GM12801 (cell line): Measurements from ENCODE around the gene GSTP1.

Experiments
- TF ChIP-seq, protein P1 (sequence below): IDR thresholded peaks from one replicate; pipeline ENCODE4 v1.5.1; 2011; ENCODE audit warnings: control low read depth; ENCODE audit not compliant: insufficient read length; ENCODE audit errors: extremely low read depth

GSTP1 gene

GRCh38 chr11:67572747-67573419, 10.7 kb upstream of the GSTP1 start:
- TF ChIP-seq, protein P1, sequence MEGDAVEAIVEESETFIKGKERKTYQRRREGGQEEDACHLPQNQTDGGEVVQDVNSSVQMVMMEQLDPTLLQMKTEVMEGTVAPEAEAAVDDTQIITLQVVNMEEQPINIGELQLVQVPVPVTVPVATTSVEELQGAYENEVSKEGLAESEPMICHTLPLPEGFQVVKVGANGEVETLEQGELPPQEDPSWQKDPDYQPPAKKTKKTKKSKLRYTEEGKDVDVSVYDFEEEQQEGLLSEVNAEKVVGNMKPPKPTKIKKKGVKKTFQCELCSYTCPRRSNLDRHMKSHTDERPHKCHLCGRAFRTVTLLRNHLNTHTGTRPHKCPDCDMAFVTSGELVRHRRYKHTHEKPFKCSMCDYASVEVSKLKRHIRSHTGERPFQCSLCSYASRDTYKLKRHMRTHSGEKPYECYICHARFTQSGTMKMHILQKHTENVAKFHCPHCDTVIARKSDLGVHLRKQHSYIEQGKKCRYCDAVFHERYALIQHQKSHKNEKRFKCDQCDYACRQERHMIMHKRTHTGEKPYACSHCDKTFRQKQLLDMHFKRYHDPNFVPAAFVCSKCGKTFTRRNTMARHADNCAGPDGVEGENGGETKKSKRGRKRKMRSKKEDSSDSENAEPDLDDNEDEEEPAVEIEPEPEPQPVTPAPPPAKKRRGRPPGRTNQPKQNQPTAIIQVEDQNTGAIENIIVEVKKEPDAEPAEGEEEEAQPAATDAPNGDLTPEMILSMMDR: no peak

DNA sequence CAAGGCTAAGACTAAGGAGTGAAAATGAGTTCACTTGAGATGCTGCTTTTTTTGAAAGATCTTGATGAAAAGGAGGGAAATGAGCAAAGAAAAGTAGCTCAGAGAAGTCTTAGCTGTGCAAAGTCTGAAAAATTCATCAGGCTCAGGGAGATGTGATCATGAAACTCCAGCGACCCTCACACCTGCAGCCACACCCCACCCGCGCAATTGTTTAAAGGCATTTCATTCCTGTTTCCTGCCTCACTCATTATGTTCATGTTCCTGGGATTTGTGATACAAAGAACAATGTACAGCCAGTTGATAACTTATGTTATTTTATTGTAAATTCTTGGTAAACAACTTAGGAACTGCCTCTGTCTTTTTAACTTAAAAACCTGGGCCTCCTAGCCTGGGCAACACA, 8.7 kb upstream of the GSTP1 start:
- TF ChIP-seq, protein P1: no peak

DNA sequence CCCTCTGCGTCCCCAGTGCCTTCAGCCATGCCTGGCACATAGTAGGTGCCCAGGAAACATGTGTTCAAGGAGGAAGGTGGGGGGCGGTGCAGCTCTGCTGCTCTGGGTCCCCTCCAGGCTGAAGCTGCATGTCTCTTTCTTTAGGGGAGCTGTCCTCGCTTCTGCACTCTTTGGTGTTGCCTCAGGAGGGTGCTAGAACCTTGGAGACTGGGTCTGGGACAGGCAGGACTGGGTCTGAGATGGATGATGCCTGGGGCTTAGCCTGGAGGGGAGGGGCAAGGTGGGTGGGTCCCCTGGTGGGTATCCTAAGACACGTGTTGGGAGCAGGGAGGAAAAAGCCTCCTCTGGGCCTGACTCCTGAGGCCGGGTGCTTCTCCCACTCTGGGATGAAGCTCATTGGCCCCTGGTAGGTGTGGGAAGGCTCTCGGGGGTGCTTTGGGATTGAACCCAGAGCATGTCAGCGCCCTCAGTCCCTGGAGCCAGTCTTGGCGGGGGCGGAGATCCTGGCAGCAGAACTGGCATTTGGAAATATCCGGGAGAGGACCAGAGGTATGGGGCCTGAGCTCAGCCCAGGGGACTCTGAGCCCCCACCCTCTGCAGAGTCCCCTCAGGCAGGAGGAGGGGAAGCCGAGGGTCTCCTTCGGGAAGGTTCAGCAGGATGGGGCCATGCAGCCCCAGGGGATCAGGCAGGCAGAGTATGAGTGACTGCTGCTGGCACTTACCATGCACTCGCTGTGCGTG, 6.7 kb upstream of the GSTP1 start:
- TF ChIP-seq, protein P1: no peak

DNA sequence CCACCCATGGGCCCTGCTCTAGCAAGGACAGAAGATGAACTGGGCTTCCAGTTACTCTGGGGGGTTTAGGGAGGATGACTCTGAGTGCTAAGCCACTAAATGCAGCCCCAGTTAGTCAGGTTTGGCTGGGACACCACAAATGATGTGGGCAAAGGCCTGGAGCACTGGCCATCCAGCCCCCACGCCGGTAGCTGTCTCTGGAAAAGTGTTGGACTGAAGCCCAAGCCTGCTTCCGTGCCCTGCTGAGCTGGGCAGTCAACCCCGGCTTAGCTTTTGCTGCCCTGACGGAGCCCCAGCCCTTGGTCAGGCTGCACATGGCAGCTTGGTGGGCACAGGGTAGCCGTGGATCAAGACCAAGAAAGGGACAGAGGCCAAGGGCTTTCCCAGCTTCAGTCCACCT, 5.7 kb upstream of the GSTP1 start:
- TF ChIP-seq, protein P1: no peak

GRCh38 chr11:67581469-67581868, 2.1 kb upstream of the GSTP1 start:
- TF ChIP-seq, protein P1: no peak

GRCh38 chr11:67582011-67582410, 1.6 kb upstream of the GSTP1 start:
- TF ChIP-seq, protein P1: no peak

DNA sequence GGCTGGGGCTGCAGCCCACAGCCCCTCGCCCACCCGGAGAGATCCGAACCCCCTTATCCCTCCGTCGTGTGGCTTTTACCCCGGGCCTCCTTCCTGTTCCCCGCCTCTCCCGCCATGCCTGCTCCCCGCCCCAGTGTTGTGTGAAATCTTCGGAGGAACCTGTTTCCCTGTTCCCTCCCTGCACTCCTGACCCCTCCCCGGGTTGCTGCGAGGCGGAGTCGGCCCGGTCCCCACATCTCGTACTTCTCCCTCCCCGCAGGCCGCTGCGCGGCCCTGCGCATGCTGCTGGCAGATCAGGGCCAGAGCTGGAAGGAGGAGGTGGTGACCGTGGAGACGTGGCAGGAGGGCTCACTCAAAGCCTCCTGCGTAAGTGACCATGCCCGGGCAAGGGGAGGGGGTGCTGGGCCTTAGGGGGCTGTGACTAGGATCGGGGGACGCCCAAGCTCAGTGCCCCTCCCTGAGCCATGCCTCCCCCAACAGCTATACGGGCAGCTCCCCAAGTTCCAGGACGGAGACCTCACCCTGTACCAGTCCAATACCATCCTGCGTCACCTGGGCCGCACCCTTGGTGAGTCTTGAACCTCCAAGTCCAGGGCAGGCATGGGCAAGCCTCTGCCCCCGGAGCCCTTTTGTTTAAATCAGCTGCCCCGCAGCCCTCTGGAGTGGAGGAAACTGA, 731 bp downstream of the GSTP1 start:
- TF ChIP-seq, protein P1: no peak
